DMS153 treated with DMSO at 0.1 percent for 48 hours (cell line): ENCODE measurements around the gene KRTAP9-3.
"Not testable (repeated sequence)": the region's sequence is repeated elsewhere in the genome, so short reads cannot be mapped to it uniquely, and the experiment has no call there.

Source experiments
- DNase-seq: peaks from one replicate; lab custom pipeline; 2025; ENCODE audit not compliant: unreplicated experiment; lab: John Stamatoyannopoulos, UW

Gene KRTAP9-3

DNA sequence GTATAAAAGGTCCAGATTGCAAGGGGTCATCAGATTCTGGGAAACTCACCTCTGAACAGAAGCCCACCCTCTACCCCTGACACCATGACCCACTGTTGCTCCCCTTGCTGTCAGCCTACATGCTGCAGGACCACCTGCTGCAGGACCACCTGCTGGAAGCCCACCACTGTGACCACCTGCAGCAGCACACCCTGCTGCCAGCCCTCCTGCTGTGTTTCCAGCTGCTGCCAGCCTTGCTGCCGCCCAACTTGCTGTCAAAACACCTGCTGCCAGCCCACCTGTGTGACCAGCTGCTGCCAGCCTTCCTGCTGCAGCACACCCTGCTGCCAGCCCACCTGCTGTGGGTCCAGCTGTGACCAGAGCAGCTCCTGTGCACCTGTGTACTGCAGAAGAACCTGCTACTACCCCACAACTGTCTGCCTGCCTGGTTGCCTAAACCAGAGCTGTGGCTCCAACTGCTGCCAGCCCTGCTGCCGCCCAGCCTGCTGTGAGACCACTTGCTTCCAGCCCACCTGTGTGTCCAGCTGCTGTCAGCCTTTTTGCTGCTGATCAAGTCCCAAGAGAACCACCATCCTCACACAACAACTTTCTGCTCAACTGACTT lies 17.5 kb downstream of the KRTAP9-3 start, which contains the start of gene KRTAP9-4:
TSS of gene KRTAP9-4 (plus strand) at position 51 of the 604 bp plus-strand sequence. CDS start at position 85, 34 bp downstream.
- DNase-seq: not testable (repeated sequence)

GRCh38 chr17:41251261-41251660 lies 19.0 kb downstream of the KRTAP9-3 start:
- DNase-seq: no peak

GRCh38 chr17:41254861-41255260 lies 22.6 kb downstream of the KRTAP9-3 start:
- no peak for DNase-seq

DNA sequence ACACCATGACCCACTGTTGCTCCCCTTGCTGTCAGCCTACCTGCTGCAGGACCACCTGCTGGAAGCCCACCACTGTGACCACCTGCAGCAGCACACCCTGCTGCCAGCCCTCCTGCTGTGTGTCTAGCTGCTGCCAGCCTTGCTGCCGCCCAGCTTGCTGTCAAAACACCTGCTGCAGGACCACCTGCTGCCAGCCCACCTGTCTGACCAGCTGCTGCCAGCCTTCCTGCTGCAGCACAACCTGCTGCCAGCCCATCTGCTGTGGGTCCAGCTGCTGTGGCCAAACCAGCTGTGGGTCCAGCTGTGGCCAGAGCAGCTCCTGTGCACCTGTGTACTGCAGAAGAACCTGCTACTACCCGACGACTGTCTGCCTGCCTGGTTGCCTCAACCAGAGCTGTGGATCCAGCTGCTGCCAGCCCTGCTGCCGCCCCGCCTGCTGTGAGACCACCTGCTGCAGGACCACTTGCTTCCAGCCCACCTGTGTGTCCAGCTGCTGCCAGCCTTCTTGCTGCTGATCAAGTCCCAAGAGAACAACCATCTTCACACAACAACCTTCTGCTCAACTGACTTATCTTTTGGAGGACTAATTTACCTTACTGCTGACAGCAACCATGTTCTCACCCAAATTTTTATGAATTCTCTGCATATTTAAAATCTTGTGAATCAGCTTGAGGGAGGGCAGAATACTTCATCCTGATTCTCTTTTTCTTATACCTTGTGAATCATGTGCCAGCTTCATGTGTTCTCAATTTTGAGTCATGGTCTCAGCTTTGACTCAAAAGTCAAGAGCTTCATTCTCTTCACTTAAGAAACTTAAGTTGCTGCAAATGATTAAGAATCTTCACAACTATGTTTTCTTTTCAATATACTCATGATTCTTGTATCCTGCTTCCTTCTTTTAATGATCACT lies 23.4 kb downstream of the KRTAP9-3 start, which contains the start of gene KRTAP9-9:
TSS of gene KRTAP9-9 (plus strand) at position 4 of the 910 bp plus-strand sequence.
- DNase-seq: not testable (repeated sequence)

GRCh38 chr17:41256291-41256685 lies 24.0 kb downstream of the KRTAP9-3 start:
- no peak for DNase-seq

GRCh38 chr17:41258406-41258805 lies 26.2 kb downstream of the KRTAP9-3 start:
- DNase-seq: no peak

- DNase-seq: no peak
These were observed 31.0 kb downstream of the KRTAP9-3 start for GRCh38 chr17:41263212-41263611.

- no peak for DNase-seq
These were observed 32.4 kb downstream of the KRTAP9-3 start for GRCh38 chr17:41264599-41264998.

- no peak for DNase-seq
These were observed 32.8 kb downstream of the KRTAP9-3 start, which contains the start of gene KRTAP9-6 for GRCh38 chr17:41265078-41265477. Gene KRTAP9-6 (plus strand): TSS chr17:41265378. CDS start chr17:41265378, 0 bp downstream.

- DNase-seq: no peak
These were observed 35.5 kb downstream of the KRTAP9-3 start for GRCh38 chr17:41267711-41268110.

DNA sequence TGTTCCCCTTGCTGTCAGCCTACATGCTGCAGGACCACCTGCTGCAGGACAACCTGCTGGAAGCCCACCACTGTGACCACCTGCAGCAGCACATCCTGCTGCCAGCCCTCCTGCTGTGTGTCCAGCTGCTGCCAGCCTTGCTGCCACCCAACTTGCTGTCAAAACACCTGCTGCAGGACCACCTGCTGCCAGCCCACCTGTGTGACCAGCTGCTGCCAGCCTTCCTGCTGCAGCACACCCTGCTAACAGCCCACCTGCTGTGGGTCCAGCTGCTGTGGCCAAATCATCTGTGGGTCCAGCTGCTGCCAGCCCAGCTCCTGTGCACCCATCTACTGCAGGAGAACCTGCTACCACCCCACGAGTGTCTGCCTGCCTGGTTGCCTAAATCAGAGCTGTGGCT lies 39.1 kb downstream of the KRTAP9-3 start:
- not testable (repeated sequence) for DNase-seq

- no peak for DNase-seq
These were observed 39.6 kb downstream of the KRTAP9-3 start for GRCh38 chr17:41271858-41272257.

GRCh38 chr17:41275648-41276190 lies 43.5 kb downstream of the KRTAP9-3 start, which contains the start of gene KRTAP9-7:
Gene KRTAP9-7 (plus strand): TSS chr17:41275698. CDS start chr17:41275698, 0 bp downstream.
- not testable (repeated sequence) for DNase-seq

DNA sequence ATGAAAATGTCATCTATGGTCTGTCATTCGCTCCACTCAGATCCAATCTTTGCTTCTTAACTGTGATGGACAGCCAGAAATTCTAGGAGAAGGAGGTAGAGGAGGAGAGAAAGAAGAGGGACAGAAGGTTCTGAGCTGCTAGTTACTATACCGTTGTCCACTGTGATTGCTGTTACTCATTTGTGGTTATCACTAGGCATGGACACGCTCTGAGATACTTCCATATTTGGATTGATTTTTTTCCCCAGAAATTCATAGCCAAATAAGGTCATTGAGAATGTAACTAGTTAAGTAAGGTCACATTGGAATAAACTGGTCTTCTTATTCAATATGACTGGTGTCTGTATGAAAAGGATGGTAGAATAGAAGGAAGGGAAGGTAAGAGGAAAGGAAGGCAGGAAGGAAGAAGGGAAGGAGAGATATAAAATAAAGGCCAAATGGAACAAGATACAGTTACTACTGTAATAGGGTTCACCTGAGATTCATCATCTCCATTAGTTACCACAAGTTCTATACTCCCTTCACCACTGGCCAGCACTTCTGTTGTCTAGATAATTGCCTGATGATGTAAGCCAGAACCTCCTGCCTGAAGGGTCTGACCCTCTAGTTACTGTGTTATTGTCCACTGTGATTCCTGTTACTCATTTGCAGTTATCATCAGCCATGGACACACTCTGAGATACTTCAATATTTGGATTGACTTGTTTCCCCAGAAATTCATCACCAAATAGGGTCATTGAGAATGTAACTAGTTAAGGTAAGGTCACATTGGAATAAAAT lies 46.1 kb downstream of the KRTAP9-3 start:
- no peak for DNase-seq
